GM12878 (cell line): ENCODE data around the gene HCAR2. TPM values are rescaled to one million over a fixed set of nuclear protein-coding genes. Genes with fewer than 3 reads are reported as not detected.

Experiments used
- ATAC-seq: fragments of 200-7000 bp; cut with Tn5 transposase; 3 replicates; pipeline ENCODE4 v1.9.1; 2020; ENCODE audit warnings: mild to moderate bottlenecking, moderate library complexity
- BruUV-seq: library from RNA; stranded (reverse); fragments of 400-500 nt; replicated peaks from 2 replicates; lab custom pipeline; 2021; lab: Mats Ljungman, UMichigan
- CTCF ChIA-PET: fragments of 300-600 bp; sonication (Branson Sonifier 250); formaldehyde crosslinking; extraction: SDS; loops from one replicate; lab custom pipeline; 2021; ENCODE audit warnings: inconsistent platforms; lab: Yijun Ruan, JAX
- POLR2A ChIA-PET: fragments of 350-600 bp; formaldehyde crosslinking; extraction: SDS; loops from one replicate; lab custom pipeline; 2021; ENCODE audit warnings: inconsistent platforms; lab: Charles Lee
- RAD21 ChIA-PET: fragments of 300-600 bp; sonication (Branson Sonifier 250); formaldehyde crosslinking; loops from one replicate; lab custom pipeline; 2023; ENCODE audit warnings: antibody characterized with exemption; ENCODE audit not compliant: unreplicated experiment; lab: Charles Lee
- SMC1A ChIA-PET: fragments of 300-600 bp; sonication (Branson Sonifier 250); formaldehyde crosslinking; loops from one replicate; lab custom pipeline; 2023; ENCODE audit not compliant: unreplicated experiment, uncharacterized antibody; lab: Charles Lee
- DNase-seq: peaks from one replicate; pipeline ENCODE4 v3.0.0-alpha.2; 2011; ENCODE audit warnings: low read depth, low spot score
- FAIRE-seq: peaks from 3 replicates; lab custom pipeline; 2011; peaks lifted over from hg19 to GRCh38; lab: Jason Lieb, UNC
- H2AFZ ChIP-seq: 2 replicates; pipeline ENCODE4 v1.6.0; 2011; ENCODE audit warnings: low read depth, low read length, control low read depth; ENCODE audit not compliant: control insufficient read depth
- H3K27ac ChIP-seq: 2 replicates; pipeline ENCODE4 v1.5.1; 2011; ENCODE audit warnings: control low read depth; ENCODE audit not compliant: control insufficient read depth, insufficient read depth
- H3K27me3 ChIP-seq, 2 experiments: replicated peaks in 1 of 2; 2 replicates each; pipeline versions ENCODE4 v1.6.0 to v1.6.1; 2011; ENCODE audit warnings: low read length in 1 of 2; ENCODE audit not compliant: control insufficient read depth in 2 of 2, insufficient read depth in 2 of 2
- H3K36me3 ChIP-seq, 2 experiments: 2 replicates each; pipeline ENCODE4 v1.5.1; 2011; ENCODE audit warnings: low read length in 1 of 2; ENCODE audit not compliant: control insufficient read depth in 2 of 2, insufficient read depth in 2 of 2
- H3K4me1 ChIP-seq: 2 replicates; pipeline ENCODE4 v1.6.1; 2011; ENCODE audit warnings: mild to moderate bottlenecking, low read length, moderate library complexity, mixed read lengths; ENCODE audit not compliant: control insufficient read depth, insufficient read depth
- H3K4me2 ChIP-seq: 2 replicates; pipeline ENCODE4 v1.6.0; 2011; ENCODE audit warnings: control low read depth; ENCODE audit not compliant: control insufficient read depth, insufficient read depth
- H3K4me3 ChIP-seq: fragments of 200-600 bp; sonication (generic); 2 replicates; pipeline ENCODE4 v1.5.1; 2016
- H3K79me2 ChIP-seq: 2 replicates; pipeline ENCODE4 v1.6.0; 2011; ENCODE audit warnings: low read length; ENCODE audit not compliant: control insufficient read depth, insufficient read depth
- H3K9ac ChIP-seq: 2 replicates; pipeline ENCODE4 v1.8.0; 2011; ENCODE audit warnings: low read length, control low read depth, mixed read lengths; ENCODE audit not compliant: control insufficient read depth, insufficient read depth
- H3K9me3 ChIP-seq: replicated peaks from 3 replicates; pipeline ENCODE4 v1.5.1; 2011; ENCODE audit warnings: mild to moderate bottlenecking, low read length; ENCODE audit not compliant: control insufficient read depth, insufficient read depth
- H4K20me1 ChIP-seq: 2 replicates; pipeline ENCODE4 v1.6.0; 2011; ENCODE audit not compliant: control insufficient read depth, insufficient read depth
- CHD1 ChIP-seq: IDR thresholded peaks from 2 replicates; pipeline ENCODE4 v1.6.1; 2012; ENCODE audit warnings: low read depth, low read length, improper control_type of control experiment
- CHD4 ChIP-seq: fragments of 200-600 bp; sonication (generic); IDR thresholded peaks from 2 replicates; pipeline ENCODE4 v1.6.1; 2016; ENCODE audit warnings: mild to moderate bottlenecking
- EED ChIP-seq: sonication (generic); IDR thresholded peaks from 2 replicates; pipeline ENCODE4 v1.6.1; 2016; ENCODE audit warnings: antibody characterized with exemption, low read depth
- IKZF1 ChIP-seq: fragments of 450-650 bp; conservative IDR thresholded peaks from 2 replicates; pipeline ENCODE4 v1.6.1; 2017; ENCODE audit warnings: antibody characterized with exemption, mild to moderate bottlenecking
- IKZF2 ChIP-seq, 2 experiments: fragments of 450-650 bp; IDR thresholded peaks; 2 replicates each; pipeline ENCODE4 v1.6.1; 2017; ENCODE audit warnings: mild to moderate bottlenecking in 2 of 2, moderate library complexity in 2 of 2
- KAT2A ChIP-seq: conservative IDR thresholded peaks from 2 replicates; pipeline ENCODE4 v1.6.1; 2011; ENCODE audit warnings: low read depth, low read length; ENCODE audit not compliant: control insufficient read depth
- KLF5 ChIP-seq: fragments of 450-650 bp; IDR thresholded peaks from 2 replicates; pipeline ENCODE4 v1.6.1; 2014; ENCODE audit warnings: mild to moderate bottlenecking; ENCODE audit not compliant: partially characterized antibody
- LARP7 ChIP-seq: fragments of 450-650 bp; IDR thresholded peaks from 2 replicates; pipeline ENCODE4 v1.6.1; 2017; ENCODE audit warnings: mild to moderate bottlenecking
- NFIC ChIP-seq: IDR thresholded peaks from 2 replicates; pipeline ENCODE4 v1.6.1; 2012; ENCODE audit warnings: low read depth, mild to moderate bottlenecking, inconsistent platforms, low read length, moderate library complexity
- RAD51 ChIP-seq: fragments of 450-650 bp; IDR thresholded peaks from 2 replicates; pipeline ENCODE4 v1.6.1; 2016; ENCODE audit warnings: moderate library complexity, mild to moderate bottlenecking, inconsistent platforms
- RUNX3 ChIP-seq: IDR thresholded peaks from 2 replicates; pipeline ENCODE4 v1.6.1; 2012; ENCODE audit warnings: low read length, inconsistent platforms
- SMC3 ChIP-seq: IDR thresholded peaks from 2 replicates; pipeline ENCODE4 v1.6.1; 2011; ENCODE audit warnings: low read length, improper control_type of control experiment, borderline replicate concordance
- SREBF1 ChIP-seq: IDR thresholded peaks from 2 replicates; pipeline ENCODE4 v1.6.1; 2012; ENCODE audit warnings: mild to moderate bottlenecking, low read length
- SUZ12 ChIP-seq: fragments of 200-600 bp; sonication (generic); IDR thresholded peaks from one replicate; pipeline ENCODE4 v1.6.1; 2018; ENCODE audit warnings: antibody characterized with exemption, mild to moderate bottlenecking; ENCODE audit not compliant: unreplicated experiment
- ZNF217 ChIP-seq: fragments of 450-650 bp; IDR thresholded peaks from 2 replicates; pipeline ENCODE4 v1.6.1; 2017; ENCODE audit warnings: antibody characterized with exemption, mild to moderate bottlenecking
- ZZZ3 ChIP-seq: IDR thresholded peaks from 2 replicates; pipeline ENCODE4 v1.6.1; 2011; ENCODE audit warnings: low read depth; ENCODE audit not compliant: control insufficient read depth, insufficient read length
- WGBS: methylation state at CpG from one replicate; pipeline ENCODE4 v1.1.6; 2016; ENCODE audit warnings: low lambda C conversion rate; ENCODE audit not compliant: insufficient replicate concordance, insufficient coverage; ENCODE audit errors: missing lambda C conversion rate; 5-methylcytosine and 5-hydroxymethylcytosine counted together
- in situ Hi-C: fragments of 300-500 bp; cut with MboI; formaldehyde crosslinking; loops from 9 replicates; pipeline ENCODE4 v1.14.3; 2018; ENCODE audit warnings: mixed read lengths
- intact Hi-C: fragments of 100-400 bp; cut with micrococcal nuclease; formaldehyde crosslinking; loops from one replicate; pipeline ENCODE4 v1.14.2; 2022; ENCODE audit not compliant: unreplicated experiment
- polyA plus RNA-seq, 11 experiments: library from polyadenylated mRNA; depleted of rRNA in 4 of 11; unstranded in 6 of 11; stranded (reverse) in 5 of 11; fragments of >200 nt; fragmentation: Nextera tagmentation in 4 of 11; fragmentation: Illumina TruSeq in 1 of 11; extraction: Ambion mirVana in 4 of 11; extraction: Trizol in 1 of 11; gene quantifications; 1 replicate in 1 of 11; 2 replicates in 10 of 11; pipeline versions ENCODE4 v1.2.1 to v1.2.3, GENCODE V29; 2011 to 2016; ENCODE audit warnings: inconsistent platforms in 2 of 11, missing spikeins in 2 of 11, low read depth in 1 of 11
- total RNA-seq, 4 experiments: library from RNA; depleted of rRNA in 3 of 4; stranded (reverse); fragments of >200 nt in 3 of 4; fragmentation: Illumina TruSeq in 1 of 4; extraction: Trizol in 1 of 4; gene quantifications; 2 replicates each; pipeline versions ENCODE4 v1.2.1 to v1.2.3, GENCODE V29; 2013 to 2021
- TF ChIP-seq, protein P1 (sequence below): IDR thresholded peaks from 2 replicates; pipeline ENCODE4 v1.6.1; 2012; ENCODE audit warnings: low read depth, low read length, improper control_type of control experiment
- TF ChIP-seq, protein P2 (sequence below): IDR thresholded peaks from 2 replicates; pipeline ENCODE4 v1.6.1; 2011; ENCODE audit warnings: borderline replicate concordance, low read depth, mild to moderate bottlenecking, moderate library complexity, mixed read lengths, low read length; ENCODE audit not compliant: insufficient read depth; ENCODE audit errors: extremely low read length

Gene HCAR2
- total and polyA plus RNA-seq, 10 of the 15 experiments (the other 5 are each of a cell fraction or from before 2014, with no cell fraction given), result 0.19 to 0.66 (median 0.35) TPM

DNA sequence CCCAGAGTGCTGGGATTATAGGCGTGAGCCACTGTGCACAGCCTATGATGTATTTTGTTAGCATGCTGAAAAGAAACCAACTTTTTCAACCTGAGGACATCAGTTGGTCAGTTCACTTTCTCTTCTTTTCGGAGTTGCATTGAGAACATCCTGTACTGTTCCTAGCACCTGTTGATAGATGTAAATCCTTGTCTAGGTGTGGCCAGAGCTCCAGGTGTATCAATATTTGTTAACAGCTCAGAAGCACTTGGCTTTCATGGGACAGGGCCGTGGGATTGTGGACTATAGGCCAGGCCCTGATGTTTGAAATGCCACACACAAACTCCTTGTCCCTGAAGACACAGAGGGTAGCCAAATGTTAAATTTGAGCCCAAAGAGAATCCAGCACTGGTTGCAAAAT is 14.9 kb downstream of the HCAR2 start:
- ChIA-PET POLR2A (interaction anchor here (0.6 to 0.7 kb wide), 2 partner anchors 48 to 230 kb away, joined by 3 read pairs; no protein-coding TSS in a partner anchor), CTCF (no interaction called here), SMC1A (interaction anchor here (0.9 kb wide), 1 partner anchor 69 kb away, joined by 3 read pairs; no protein-coding TSS in a partner anchor), RAD21 (interaction anchor here (0.7 kb wide), 1 partner anchor 867 kb away, joined by 3 read pairs; no protein-coding TSS in a partner anchor)
- TF ChIP-seq EED (no peak), LARP7 (no peak), NFIC (no peak), SUZ12 (no peak), CHD1 (no peak), CHD4 (no peak), SMC3 (no peak), RUNX3 (no peak), KAT2A (no peak), SREBF1 (no peak), KLF5 (no peak), IKZF1 (no peak), RAD51 (no peak), IKZF2 (IDR thresholded peaks at IDR 0.05) (no peak), ZNF217 (no peak), ZZZ3 (no peak)
- TF ChIP-seq, protein P1, sequence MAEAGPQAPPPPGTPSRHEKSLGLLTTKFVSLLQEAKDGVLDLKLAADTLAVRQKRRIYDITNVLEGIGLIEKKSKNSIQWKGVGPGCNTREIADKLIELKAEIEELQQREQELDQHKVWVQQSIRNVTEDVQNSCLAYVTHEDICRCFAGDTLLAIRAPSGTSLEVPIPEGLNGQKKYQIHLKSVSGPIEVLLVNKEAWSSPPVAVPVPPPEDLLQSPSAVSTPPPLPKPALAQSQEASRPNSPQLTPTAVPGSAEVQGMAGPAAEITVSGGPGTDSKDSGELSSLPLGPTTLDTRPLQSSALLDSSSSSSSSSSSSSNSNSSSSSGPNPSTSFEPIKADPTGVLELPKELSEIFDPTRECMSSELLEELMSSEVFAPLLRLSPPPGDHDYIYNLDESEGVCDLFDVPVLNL, result no peak
- TF ChIP-seq, protein P2, sequence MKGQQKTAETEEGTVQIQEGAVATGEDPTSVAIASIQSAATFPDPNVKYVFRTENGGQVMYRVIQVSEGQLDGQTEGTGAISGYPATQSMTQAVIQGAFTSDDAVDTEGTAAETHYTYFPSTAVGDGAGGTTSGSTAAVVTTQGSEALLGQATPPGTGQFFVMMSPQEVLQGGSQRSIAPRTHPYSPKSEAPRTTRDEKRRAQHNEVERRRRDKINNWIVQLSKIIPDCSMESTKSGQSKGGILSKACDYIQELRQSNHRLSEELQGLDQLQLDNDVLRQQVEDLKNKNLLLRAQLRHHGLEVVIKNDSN, result no peak
- H3K9me3 ChIP-seq, result no peaks in the 10 kb centered on the region
- 28% methylated on average over 3 of the region's 3 CpGs for WGBS
- BruUV-seq, result no TSS peak
- in situ Hi-C loops (no loop called here), intact Hi-C loops (no loop called here)
- no peak overlapping the region for H2AFZ ChIP-seq
- DNase-seq (no peak), ATAC-seq (no peak), FAIRE-seq (no peak)
- no peak overlapping the region for H3K4me3 ChIP-seq
- H3K4me1 ChIP-seq, result no peaks in the 10 kb centered on the region
- H4K20me1 ChIP-seq, result no peaks in the 10 kb centered on the region
- H3K36me3 ChIP-seq, result no peaks in the 10 kb centered on the region
- no peak overlapping the region for H3K27ac ChIP-seq
- no peak overlapping the region for H3K4me2 ChIP-seq
- H3K79me2 ChIP-seq, result no peaks in the 10 kb centered on the region
- H3K9ac ChIP-seq, result no peak overlapping the region
- no peaks in the 10 kb centered on the region for H3K27me3 ChIP-seq
